Measurements from ENCODE around the gene RARA.
A peak's percentile ranks its signal among the peaks of the same experiment; 100 is the strongest.

RARA gene

DNA sequence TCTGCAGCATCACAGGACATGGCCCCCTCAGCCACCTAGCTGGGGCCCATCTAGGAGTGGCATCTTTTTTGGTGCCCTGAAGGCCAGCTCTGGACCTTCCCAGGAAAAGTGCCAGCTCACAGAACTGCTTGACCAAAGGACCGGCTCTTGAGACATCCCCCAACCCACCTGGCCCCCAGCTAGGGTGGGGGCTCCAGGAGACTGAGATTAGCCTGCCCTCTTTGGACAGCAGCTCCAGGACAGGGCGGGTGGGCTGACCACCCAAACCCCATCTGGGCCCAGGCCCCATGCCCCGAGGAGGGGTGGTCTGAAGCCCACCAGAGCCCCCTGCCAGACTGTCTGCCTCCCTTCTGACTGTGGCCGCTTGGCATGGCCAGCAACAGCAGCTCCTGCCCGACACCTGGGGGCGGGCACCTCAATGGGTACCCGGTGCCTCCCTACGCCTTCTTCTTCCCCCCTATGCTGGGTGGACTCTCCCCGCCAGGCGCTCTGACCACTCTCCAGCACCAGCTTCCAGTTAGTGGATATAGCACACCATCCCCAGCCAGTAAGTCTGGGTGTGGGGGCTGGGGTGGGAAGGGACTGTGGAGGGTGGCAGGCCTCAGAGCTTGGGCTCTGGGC lies 22.0 kb downstream of the RARA start:
- DNase-seq = no peak

DNA sequence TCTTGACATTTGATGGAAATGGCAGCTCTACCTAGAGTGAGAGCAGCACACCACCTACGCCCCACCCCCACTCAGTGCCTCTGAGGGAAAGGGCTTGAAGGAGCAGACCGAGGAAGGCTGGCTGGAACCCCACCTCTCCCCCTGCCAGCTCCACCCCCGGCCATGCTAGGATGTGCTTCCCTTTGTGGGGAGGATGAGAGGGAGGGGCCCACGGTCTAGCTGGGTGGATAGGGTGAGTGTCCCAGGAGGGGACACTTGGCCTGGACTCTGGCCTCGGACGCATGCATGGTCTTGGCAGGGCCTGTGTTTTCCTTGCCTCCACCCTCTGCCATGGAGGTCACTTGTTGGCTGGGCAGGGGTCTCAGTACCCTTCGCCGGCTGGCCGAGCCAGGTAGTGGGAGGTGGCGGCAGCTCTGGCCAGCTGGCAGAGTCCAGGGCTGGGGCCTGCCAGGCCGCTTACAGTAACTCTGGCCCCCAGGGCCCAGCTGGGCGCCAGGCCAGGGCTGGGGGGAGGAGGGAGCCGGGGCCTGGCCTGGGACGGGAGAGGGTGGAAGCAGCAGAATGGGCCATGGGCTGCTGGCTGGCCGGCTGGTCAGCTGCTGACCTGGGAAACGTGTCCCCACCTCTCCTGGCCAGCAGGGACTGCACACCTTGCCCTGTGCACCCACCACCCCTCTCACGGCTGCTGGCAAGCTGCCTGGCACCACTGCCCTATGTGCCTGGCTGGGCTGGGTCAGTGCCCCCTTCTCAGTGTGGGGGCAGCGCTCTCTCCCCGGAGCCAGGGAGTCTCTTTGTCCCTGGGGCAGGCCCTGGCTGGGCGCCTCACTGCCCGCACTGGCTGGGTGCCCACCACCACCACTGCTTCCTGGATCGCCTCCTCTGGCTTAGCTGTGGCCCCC lies 23.0 kb downstream of the RARA start:
- peak; percentile 62 for DNase-seq

DNA sequence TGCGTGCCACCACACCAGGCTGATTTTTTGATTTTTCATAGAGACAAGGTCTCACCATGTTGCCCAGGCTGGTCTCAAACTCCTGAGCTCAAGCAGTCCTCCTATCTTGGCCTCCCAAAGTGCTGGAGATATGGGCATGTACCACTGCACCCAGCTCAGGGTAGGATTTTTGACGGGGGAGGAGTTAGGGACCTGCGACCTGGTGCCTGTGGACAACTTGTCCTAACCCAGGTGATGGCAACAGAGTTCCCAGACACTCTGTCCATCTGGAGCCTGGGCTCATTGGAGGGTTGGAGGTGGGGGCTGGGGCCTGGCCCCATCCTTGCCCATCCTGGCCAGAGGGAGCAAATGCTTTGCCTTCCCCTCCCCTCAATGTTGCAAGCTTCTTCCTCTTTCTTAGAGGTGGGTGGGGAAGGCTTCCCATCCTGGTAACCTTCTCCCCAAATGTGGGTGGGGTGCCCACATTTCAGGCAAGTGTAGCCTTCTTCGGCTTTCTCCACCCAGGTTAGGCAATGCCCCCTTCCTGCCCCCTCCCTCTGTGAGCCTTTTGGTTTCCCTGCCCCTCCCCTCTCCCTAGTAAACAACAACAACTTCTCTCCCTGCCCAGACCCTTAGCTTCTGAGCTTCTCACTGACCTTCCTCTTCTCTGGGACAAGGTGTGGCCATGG lies 24.9 kb downstream of the RARA start:
- DNase-seq = no peak

DNA sequence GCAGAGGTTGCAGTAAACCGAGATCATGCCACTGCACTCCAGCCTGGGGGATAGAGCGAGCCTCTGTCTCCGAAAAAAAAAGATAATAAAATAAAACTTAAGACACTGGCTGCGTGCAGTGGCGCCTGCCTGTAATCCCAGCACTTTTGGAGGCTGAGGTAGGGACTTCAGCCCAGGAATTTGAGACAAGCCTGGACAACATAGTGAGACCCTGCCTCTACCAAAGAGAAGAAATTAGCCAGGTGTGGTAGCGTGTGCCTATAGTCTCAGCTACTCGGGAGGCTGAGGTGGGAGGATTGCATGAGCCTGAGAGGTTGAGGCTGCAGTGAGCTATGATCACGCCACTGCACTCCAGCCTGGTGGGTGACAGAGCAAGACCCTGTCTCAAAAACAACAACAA lies 26.6 kb downstream of the RARA start:
- DNase-seq = no peak

DNA sequence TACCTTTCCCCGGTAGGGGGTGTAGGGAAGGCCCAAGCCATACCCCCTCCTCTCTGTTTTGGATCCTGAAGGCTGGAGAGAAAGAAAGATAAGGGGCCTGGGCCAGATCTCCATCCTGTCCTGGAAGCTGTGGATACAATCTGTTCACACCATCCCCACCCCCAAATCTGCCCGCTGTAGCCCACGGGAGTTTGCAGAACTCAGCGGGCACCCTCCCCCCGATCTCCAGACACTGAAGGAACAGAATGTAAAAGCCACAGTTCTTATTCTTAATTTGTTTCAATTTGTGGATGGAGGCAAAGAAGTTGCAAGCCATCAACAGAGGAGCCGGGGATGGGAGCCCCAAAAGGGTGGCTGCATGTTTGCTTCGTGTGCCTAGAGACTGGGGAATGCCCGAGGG lies 28.4 kb downstream of the RARA start:
- no peak for DNase-seq

DNA sequence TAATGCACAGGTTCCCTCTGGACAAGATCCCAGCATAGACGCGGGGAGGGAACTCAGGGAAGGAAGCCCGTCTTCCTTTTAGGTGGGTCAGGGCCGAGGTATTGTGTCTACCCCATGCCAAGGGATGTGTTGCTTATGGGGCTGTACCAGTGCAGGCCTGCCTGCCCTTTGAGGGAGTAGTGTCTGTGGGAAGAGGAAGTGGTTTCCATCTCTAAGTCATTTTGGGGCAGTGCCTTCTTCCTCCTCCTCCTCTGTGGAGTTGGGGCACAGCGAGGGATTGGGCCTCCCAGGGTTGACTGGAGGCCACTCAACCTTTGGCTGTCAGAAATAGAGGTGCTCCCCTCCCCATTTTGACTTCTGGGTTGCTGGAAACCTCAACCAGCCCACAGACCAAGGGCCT lies 29.1 kb downstream of the RARA start:
- no peak for DNase-seq

DNA sequence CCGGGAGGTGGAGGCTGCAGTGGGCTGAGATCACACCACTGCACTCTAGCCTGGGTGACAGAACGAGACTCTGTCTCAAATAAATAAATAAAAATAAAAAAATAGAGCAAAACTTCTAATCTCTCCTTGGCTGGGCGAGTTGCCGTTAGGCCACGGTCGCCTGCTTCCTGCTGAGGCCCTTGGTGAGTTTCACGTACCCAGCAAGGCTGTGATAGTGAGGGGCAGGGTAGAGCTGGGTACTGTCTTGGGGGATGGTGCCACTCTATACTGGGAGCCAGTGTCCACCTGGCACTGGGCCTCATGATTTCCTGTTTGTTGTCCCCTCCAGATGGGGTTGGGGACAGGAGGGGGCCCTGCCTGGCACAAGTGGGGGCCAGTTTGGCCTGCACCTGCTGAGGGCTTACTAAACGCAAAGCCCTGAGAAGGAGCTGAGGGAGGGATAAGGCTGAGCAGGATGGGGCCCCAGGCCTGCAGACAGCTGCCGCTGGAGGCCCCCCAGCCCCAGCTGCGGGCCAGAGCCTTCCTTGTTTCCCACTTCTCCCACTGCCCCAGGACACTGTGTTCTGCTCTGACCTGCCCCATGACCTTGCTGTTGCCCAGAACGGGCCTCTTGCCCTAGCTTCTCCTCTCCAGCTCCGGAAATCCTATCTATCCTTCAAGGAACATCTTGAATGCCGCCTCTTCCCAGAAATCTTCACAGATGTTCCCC lies 30.1 kb downstream of the RARA start:
- DNase-seq = no peak

DNA sequence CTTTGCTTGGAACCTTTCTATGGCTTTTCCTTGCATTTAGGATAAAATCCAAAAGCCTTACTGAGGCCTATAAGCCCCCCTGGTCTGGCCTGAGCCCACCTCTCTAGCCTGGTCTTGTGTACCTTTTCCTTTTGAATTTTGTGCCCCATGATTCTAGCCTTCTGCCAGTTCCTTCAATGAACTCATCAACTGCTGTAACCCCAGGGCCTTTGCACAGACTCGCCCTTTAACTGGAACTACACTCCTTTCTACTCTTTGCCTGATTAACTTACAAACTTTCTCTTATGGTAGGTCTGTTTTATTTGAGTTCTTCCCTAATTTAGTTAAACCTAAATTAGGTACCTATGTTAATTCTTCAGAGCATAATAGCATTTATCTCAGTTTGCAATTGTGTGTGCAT lies 31.3 kb downstream of the RARA start:
- no peak for DNase-seq

DNA sequence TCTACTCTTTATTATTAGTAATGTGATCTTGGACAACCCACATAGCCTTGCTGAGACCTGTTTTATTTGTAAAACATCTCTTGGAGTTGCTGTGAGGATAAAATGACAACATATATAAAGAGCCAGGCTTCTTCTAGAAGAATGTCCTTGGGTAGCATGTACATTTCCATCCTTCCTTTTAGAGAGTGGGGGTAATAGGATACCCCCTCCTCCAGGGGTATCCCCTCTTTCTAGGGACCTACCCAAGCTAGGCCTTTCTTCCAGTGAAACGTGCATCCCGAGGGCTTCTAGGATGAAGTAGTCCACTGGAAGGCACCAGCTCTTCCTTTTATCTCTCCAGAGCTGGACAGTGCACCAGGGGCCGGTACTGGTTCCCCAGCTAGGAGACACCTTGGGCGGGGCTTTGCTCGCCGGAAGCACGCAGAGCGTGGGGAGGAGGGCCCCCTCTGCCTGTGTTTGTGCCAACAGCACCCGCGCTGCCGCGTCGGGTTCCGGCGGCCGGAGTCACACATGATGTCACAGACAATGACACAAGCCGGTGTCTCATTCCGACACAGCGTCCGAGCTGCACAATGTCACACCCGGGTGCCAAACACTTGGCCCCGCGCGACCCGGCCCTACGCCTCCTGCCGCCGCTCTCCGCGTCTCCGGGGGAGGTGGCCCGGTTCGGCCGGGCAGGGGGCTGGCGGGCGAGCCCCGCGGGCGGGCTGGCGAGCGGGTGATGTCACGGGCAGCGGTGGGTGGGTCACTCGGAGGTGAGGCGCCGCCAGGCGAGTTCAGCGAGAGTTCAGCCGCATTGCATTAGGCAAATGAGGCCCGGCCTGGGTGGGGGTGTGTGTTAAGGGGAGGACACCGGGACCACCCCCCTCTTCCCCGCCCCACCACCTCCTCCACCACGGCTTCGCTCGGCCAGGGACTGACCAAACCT lies 32.2 kb downstream of the RARA start:
- DNase-seq = peak; percentile 36

DNA sequence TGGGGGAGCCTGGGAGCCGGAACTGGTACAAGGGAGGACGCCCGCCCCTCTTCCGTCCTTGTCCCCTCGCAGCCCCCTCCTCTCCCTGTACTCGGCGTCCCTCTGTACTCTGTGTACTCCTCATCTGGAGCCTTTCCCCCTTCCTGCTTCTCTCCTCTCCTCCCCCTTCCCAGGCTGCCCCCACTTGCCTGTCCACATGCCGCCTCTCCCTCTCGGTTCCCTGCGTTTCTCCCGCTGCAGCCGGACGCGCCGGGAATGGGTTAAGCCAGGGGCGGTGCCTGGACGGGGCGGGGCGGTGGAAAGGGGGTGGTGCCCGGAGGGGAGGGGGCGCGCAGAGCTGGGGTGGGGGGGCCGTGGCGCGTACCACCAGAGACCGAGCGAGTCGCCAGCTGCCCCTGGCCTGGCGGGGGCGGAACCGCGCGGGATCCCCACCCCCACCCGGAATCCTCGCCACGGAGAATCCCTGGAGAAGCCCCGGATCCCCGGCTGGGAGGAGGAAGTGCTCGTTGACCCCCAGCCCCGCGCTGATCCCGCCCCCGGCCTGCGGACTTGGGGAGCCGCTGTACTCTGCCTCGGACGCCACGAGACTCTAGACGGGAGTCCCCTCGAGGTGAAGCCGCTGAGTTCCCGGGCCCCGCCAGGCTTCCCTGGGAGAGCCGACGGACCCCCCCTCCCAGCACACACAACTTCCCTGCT lies 33.0 kb downstream of the RARA start:
- peak; percentile 35 for DNase-seq

DNA sequence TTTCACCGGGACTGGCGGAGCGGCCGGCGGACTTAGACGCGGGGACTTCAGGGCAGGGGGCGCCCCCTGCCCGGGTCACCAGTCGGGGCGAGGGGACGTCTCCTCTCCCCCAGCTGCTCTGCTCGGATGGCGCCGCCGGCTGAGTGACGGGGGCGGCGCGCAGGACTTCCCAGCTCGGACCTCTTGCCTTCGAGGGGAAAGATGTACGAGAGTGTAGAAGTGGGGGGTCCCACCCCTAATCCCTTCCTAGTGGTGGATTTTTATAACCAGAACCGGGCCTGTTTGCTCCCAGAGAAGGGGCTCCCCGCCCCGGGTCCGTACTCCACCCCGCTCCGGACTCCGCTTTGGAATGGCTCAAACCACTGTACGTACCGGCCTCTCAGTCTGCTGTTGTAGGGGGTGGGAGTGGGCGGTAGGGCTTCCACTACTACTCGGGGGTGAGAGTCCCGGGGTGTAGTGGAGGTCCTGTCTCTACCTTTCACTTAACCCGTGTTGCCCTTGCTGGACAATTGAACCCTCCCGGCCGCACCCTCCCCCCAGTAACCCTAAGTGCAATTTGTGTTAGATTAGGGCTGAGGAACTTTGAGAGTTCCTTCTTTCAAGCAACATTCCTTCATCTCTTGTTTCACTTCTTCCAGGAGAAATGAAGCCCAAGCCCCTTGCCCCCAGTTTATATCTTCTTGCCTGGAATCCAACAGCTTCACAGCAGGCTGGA lies 33.7 kb downstream of the RARA start:
- no peak for DNase-seq

DNA sequence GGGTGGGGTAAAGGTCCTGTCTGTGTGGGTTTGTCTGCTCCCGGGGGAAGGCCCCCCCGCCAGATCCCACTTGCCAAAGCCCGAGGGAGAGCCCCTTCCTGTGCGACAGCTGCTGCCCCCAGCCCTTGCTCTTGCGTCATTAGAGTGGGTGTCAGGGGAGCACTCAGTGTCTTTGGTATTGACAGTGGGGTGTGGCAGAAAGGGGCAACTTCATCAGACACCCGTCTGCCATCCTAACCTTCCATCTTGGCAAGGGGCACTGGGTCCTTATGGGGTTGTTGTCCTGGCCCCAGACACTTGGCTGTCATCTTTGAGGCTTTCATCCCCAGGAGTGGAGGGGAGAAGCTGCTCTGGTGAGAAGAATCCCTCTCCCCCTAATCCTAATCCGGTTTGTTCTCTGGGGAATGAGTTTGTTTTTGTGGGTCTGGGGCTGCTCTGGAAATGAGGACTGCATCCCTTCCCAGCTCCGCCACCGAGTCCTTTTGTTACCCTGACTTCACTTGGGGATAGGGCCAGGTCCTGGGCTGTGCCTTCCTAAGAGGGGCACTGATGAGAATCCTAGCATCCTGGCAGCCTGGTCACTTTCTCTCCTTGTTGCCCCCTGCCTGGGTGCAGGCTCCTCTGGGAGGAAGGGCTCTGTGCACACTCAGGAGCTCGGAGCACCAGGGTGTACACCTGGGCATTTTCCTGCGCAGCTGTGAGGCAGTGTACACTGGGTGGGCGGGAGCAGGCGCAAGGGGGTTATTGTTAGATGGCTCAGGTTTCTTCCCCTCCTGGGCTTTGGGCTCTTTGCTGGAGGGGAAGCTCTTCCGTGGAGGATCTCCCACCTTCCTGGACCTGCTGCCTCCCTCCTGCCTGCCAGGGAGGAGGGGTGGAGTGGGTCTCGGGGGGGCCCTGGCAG lies 34.5 kb downstream of the RARA start:
- DNase-seq = no peak

DNA sequence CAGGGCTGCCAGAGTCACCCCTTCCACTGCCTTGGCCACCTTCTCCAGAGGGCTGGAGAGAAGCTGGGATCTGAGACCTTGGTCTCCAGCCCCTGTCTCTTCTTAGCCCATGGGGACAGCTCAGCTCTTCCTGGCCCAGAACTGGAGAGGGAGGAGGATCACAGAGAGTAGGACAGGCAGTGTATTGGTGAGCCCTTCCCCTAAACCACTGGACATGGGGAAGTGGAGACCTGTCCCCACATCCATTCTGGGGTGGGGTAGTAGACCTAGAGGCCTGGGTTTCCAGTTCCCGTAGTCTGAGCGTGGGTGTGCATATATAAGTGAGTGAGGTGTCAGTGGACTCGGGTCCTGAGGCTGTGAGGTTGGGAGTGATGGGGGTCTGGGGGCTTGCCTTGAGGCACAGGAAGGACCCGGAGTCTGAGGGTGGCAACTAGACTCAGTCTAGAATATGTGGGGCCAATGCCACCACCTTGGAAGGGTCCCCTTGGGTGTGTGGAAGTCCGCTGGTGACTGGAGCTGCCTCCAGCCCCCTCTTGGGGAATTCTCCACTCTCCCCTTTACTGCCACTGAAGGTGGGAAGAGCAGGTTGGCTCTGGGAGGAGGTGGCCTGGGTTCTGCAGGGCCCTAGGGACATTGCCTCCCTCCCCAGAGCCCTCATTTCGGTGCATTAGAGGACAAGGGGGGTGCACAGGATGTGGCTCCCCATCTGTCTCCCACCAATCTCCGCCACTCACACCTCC lies 35.6 kb downstream of the RARA start:
- no peak for DNase-seq

DNA sequence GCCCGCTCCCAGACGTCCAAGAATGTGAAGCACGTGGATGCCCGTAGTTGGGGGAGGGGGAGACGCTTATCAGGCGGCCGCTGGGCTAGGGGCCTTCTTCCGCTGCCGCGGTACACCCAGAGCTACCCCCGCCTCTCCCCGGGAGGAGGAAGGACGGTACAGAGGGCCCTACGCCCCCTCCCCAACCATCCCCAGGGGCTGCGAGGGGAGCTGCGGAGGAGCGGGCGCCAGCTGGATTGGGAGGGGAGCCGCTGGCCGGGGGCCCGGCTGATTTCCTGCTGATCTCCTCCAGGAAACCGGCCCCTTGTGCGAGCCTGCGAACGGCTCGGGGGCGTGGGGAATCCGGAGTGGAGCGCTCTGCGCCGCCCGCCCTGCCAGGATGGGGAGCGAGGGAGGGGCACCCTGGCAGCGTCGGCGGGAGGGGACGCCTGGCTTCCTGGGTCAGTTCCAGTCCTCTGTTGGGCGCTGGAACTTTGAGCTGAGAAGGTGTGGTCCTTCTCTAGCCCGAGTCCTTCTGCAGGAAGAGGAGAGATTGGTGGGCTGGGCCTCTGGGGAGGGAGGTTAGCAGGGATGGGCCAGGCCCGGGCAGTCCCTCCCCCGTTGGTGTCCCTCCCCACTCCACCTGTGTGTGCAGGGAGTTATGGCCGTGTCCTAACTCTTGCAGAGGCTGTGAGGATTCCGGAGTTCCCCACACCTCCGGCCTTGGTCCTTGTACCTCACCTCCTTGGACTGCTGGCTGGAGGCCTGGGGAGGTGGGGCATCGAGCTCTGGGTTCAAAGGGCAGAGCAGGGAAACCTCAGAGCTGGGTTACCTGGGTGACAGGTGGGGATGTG lies 36.4 kb downstream of the RARA start:
- DNase-seq = peak; percentile 47

DNA sequence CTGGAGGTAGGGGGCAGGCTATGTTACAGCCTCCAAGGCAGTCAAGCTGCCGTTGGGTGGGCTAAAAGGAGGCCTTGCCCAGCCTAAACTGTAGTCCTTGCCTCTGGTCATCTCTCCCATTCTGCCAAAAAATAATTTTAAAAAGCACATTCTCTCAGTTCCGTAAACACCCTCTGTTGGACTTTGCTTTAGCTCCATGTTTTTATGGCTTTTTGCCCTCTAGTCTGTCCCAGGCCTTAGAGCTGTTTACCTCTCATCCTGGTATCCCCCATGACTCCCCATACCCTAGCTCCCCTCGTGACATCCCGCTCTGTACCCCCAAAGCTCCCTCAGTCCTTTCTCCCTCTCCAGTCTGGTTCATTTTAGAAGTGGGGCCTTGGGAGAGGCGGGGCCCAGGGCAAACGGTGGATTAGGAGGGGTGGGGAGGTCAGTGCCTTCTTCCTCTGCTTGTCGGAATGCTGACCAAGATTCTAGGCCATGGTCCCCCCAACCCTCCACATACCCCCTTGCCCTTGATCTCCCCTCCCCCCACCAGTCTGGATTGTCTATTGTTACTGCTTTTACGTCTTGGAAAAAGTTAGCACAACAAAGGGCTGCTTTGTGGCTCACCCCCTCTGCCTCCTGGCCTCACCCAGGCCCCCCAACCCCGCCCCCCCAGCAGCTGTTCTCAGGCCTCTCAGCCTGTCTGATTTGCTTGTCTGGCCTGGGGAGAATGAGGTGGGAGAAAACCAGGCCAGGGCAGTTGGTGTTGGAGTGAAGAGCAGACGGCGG lies 37.2 kb downstream of the RARA start:
- DNase-seq = no peak

DNA sequence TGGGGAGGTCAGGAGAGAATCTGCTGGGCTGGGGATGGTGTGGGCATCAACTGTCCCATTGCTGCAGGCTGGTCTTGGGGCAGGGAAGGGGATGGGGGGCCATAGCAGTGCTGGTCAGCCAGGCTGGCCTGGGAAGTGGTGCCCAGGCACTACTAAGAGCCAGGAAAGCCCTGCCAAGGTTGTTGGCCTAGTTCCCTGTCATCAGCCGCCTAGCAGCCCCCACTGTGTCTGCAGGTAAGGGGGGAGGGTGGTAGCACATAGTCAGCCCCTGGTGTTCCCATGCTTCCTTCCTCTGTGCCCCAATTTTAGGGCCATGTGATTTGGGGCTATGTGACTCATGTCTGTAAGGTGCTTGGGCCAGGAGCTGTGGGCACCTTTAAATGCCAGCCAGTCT lies 37.8 kb downstream of the RARA start:
- no peak for DNase-seq
